ENCODE measurements around the gene DSC1.

DSC1 gene

GRCh38 chr18:31192086-31192776 lies 29.6 kb upstream of the DSC1 start:
- TF ChIP-seq REST (IDR thresholded peaks at IDR 0.05; ENCODE audit: insufficient read depth in 1 of 2, low read depth in 2 of 2, low read length in 2 of 2) (no peak), FOXP2 (optimal IDR thresholded peaks at IDR 0.05; ENCODE audit: borderline replicate concordance, extremely low read depth, extremely low read length, insufficient read depth) (no peak)

- no peak for TF ChIP-seq FOXP2 (optimal IDR thresholded peaks at IDR 0.05; ENCODE audit: borderline replicate concordance, extremely low read depth, extremely low read length, insufficient read depth)
- no peak for TF ChIP-seq TAF1 (IDR thresholded peaks at IDR 0.05; ENCODE audit: borderline replicate concordance, insufficient read depth, low read length)
- no peak for TF ChIP-seq POLR2AphosphoS5 (IDR thresholded peaks at IDR 0.05; ENCODE audit: low read depth, low read length)
- no peak for TF ChIP-seq SIN3A (IDR thresholded peaks at IDR 0.05; ENCODE audit: borderline replicate concordance, insufficient read depth, low read length)
- no peak for TF ChIP-seq REST (IDR thresholded peaks at IDR 0.05; ENCODE audit: insufficient read depth in 1 of 2, low read depth in 2 of 2, low read length in 2 of 2)
Measured at GRCh38 chr18:31190919-31191318, 28.3 kb upstream of the DSC1 start.

- TF ChIP-seq FOXP2 (optimal IDR thresholded peaks at IDR 0.05; ENCODE audit: borderline replicate concordance, extremely low read depth, extremely low read length, insufficient read depth): no peak
- no peak for TF ChIP-seq TAF1 (IDR thresholded peaks at IDR 0.05; ENCODE audit: borderline replicate concordance, insufficient read depth, low read length)
- no peak for TF ChIP-seq REST (IDR thresholded peaks at IDR 0.05; ENCODE audit: insufficient read depth in 1 of 2, low read depth in 2 of 2, low read length in 2 of 2)
- TF ChIP-seq POLR2AphosphoS5 (IDR thresholded peaks at IDR 0.05; ENCODE audit: low read depth, low read length): no peak
- TF ChIP-seq SIN3A (IDR thresholded peaks at IDR 0.05; ENCODE audit: borderline replicate concordance, insufficient read depth, low read length): no peak
Measured at GRCh38 chr18:31189757-31190156, 27.1 kb upstream of the DSC1 start.

- TF ChIP-seq REST (IDR thresholded peaks at IDR 0.05; ENCODE audit: insufficient read depth in 1 of 2, low read depth in 2 of 2, low read length in 2 of 2) (no peak), FOXP2 (optimal IDR thresholded peaks at IDR 0.05; ENCODE audit: borderline replicate concordance, extremely low read depth, extremely low read length, insufficient read depth) (no peak), POLR2AphosphoS5 (IDR thresholded peaks at IDR 0.05; ENCODE audit: low read depth, low read length) (no peak), SIN3A (IDR thresholded peaks at IDR 0.05; ENCODE audit: borderline replicate concordance, insufficient read depth, low read length) (no peak), TAF1 (IDR thresholded peaks at IDR 0.05; ENCODE audit: borderline replicate concordance, insufficient read depth, low read length) (no peak)
Measured at GRCh38 chr18:31185186-31185950, 22.7 kb upstream of the DSC1 start.

Data from PFSK-1 (cell line).